Small intestine (tissue), 7 donors: ENCODE results near the gene GLT6D1. TPM values are rescaled to one million over a fixed set of nuclear protein-coding genes. Genes with fewer than 3 reads are reported as not detected.
"Not testable (repeated sequence)": the region's sequence is repeated elsewhere in the genome, so short reads cannot be mapped to it uniquely, and the experiment has no call there.

Experiments
- DNase-seq, 2 donors: peaks; one replicate each; pipeline versions ENCODE4 v3.0.0 to v3.0.0-alpha.2; 2013
- FAIRE-seq: peaks from 2 replicates; lab custom pipeline; 2012; peaks lifted over from hg19 to GRCh38; lab: Jason Lieb, UNC
- H3K27ac ChIP-seq, 3 donors: one replicate each; pipeline ENCODE4 v1.5.1; 2013; ENCODE audit warnings: low read length in 2 of 3, mild to moderate bottlenecking in 2 of 3, control low read depth in 1 of 3, inconsistent platforms in 1 of 3, low read depth in 1 of 3, moderate library complexity in 1 of 3
- H3K27me3 ChIP-seq, 3 donors: one replicate each; pipeline ENCODE4 v1.6.1; 2013; ENCODE audit warnings: low read length in 3 of 3, inconsistent platforms in 1 of 3; ENCODE audit not compliant: control insufficient read depth in 3 of 3, insufficient read depth in 3 of 3
- H3K36me3 ChIP-seq, 3 donors: one replicate each; pipeline ENCODE4 v1.6.1; 2013; ENCODE audit warnings: low read length in 3 of 3, inconsistent platforms in 1 of 3, low read depth in 1 of 3, mild to moderate bottlenecking in 1 of 3, moderate library complexity in 1 of 3; ENCODE audit not compliant: control insufficient read depth in 3 of 3, insufficient read depth in 2 of 3
- H3K4me1 ChIP-seq, 3 donors: one replicate each; pipeline ENCODE4 v1.6.1; 2013; ENCODE audit warnings: low read length in 2 of 3, inconsistent platforms in 1 of 3, low read depth in 1 of 3, mild to moderate bottlenecking in 1 of 3, moderate library complexity in 1 of 3; ENCODE audit not compliant: control insufficient read depth in 3 of 3, insufficient read depth in 2 of 3
- H3K4me3 ChIP-seq, 3 donors: one replicate each; pipeline ENCODE4 v1.5.1; 2013; ENCODE audit warnings: low read length in 3 of 3, control low read depth in 1 of 3, inconsistent platforms in 1 of 3, low read depth in 1 of 3, mild to moderate bottlenecking in 1 of 3, moderate library complexity in 1 of 3
- H3K9me3 ChIP-seq, 2 donors: one replicate each; pipeline ENCODE4 v1.6.1; 2013; ENCODE audit warnings: low read depth in 1 of 2, low read length in 1 of 2; ENCODE audit not compliant: control insufficient read depth in 2 of 2, insufficient read depth in 1 of 2
- WGBS, 3 donors: extraction: QIAGEN DNeasy Blood & Tissue Kit; methylation state at CpG; one replicate each; pipeline ENCODE4 v1.1.7; 2013; 5-methylcytosine and 5-hydroxymethylcytosine counted together
- polyA plus RNA-seq, 4 donors: library from polyadenylated mRNA; stranded (reverse) in 3 of 4; unstranded in 1 of 4; fragments of 200-250 nt in 3 of 4; fragments of 120-200 nt in 1 of 4; gene quantifications; one replicate each; pipeline versions ENCODE4 v1.2.1 to v1.2.3, GENCODE V29; 2013
- donor health status: healthy with polysubstance abuse.
- donor health status: control.
- donor health status: control.
- donor health status: Bipolar disorder and iron deficiency.
- donor health status: healthy.

GLT6D1 gene
- polyA plus RNA-seq, 4 donors: not detected

- DNase-seq, H3K36me3 ChIP-seq, FAIRE-seq, H3K4me3 ChIP-seq, H3K4me1 ChIP-seq, H3K27ac ChIP-seq, H3K27me3 ChIP-seq: not testable (repeated sequence)
- WGBS, 3 donors: 82 to 87% (median 83%) methylated on average over 5 of the region's 5 CpGs
- peaks cover 0 to 11% of the 10 kb centered on the region in 2 donors for H3K9me3 ChIP-seq
Observed at GRCh38 chr9:135669018-135669417, 29.7 kb upstream of the GLT6D1 start.

GRCh38 chr9:135667463-135668001 lies 28.2 kb upstream of the GLT6D1 start:
- H3K36me3 ChIP-seq: no peaks in the 10 kb centered on the region
- DNase-seq: no peak
- no peak for FAIRE-seq
- no peak overlapping the region for H3K27ac ChIP-seq
- H3K27me3 ChIP-seq: no peaks in the 10 kb centered on the region
- H3K9me3 ChIP-seq: peaks cover 0 to 11% of the 10 kb centered on the region in 2 donors
- no peak overlapping the region for H3K4me3 ChIP-seq
- no peaks in the 10 kb centered on the region for H3K4me1 ChIP-seq
- WGBS, 3 donors: 79 to 88% (median 83%) methylated on average over 9 of the region's 9 CpGs

GRCh38 chr9:135666534-135667462 lies 27.5 kb upstream of the GLT6D1 start:
- no peaks in the 10 kb centered on the region for H3K27me3 ChIP-seq
- H3K4me3 ChIP-seq: no peak overlapping the region
- H3K9me3 ChIP-seq: peaks cover 0 to 11% of the 10 kb centered on the region in 2 donors
- DNase-seq (no peak), FAIRE-seq (no peak)
- WGBS, 3 donors: 65 to 71% (median 69%) methylated on average over 28 to 29 of the region's 29 CpGs
- no peaks in the 10 kb centered on the region for H3K36me3 ChIP-seq
- no peak overlapping the region for H3K27ac ChIP-seq
- no peaks in the 10 kb centered on the region for H3K4me1 ChIP-seq

- H3K4me3 ChIP-seq: no peak overlapping the region
- H3K36me3 ChIP-seq: no peaks in the 10 kb centered on the region
- no peaks in the 10 kb centered on the region for H3K27me3 ChIP-seq
- H3K27ac ChIP-seq: no peak overlapping the region
- WGBS, 3 donors: 75 to 78% (median 77%) methylated on average over 12 of the region's 12 CpGs
- FAIRE-seq: no peak
- H3K9me3 ChIP-seq: peaks cover 0 to 11% of the 10 kb centered on the region in 2 donors
- no peak for DNase-seq
- no peaks in the 10 kb centered on the region for H3K4me1 ChIP-seq
Observed at GRCh38 chr9:135665795-135666189, 26.5 kb upstream of the GLT6D1 start.

- H3K4me1 ChIP-seq: no peaks in the 10 kb centered on the region
- no peak overlapping the region for H3K27ac ChIP-seq
- no peaks in the 10 kb centered on the region for H3K27me3 ChIP-seq
- peaks cover 0 to 11% of the 10 kb centered on the region in 2 donors for H3K9me3 ChIP-seq
- no peaks in the 10 kb centered on the region for H3K36me3 ChIP-seq
- 71 to 80% (median 75%) methylated on average over 31 to 32 of the region's 32 CpGs for WGBS, 3 donors
- no peak overlapping the region for H3K4me3 ChIP-seq
- DNase-seq (no peak), FAIRE-seq (no peak)
Observed at GRCh38 chr9:135664801-135665794, 25.8 kb upstream of the GLT6D1 start.

GRCh38 chr9:135664266-135664665 lies 24.9 kb upstream of the GLT6D1 start:
- FAIRE-seq (no peak), DNase-seq (no peak)
- H3K27ac ChIP-seq: no peak overlapping the region
- peaks cover 0 to 4% of the 10 kb centered on the region in 2 donors for H3K9me3 ChIP-seq
- no peak overlapping the region for H3K4me3 ChIP-seq
- 77 to 89% (median 79%) methylated on average over 10 of the region's 10 CpGs for WGBS, 3 donors
- no peaks in the 10 kb centered on the region for H3K27me3 ChIP-seq
- no peaks in the 10 kb centered on the region for H3K4me1 ChIP-seq
- no peaks in the 10 kb centered on the region for H3K36me3 ChIP-seq

GRCh38 chr9:135663857-135664256 lies 24.5 kb upstream of the GLT6D1 start:
- no peaks in the 10 kb centered on the region for H3K36me3 ChIP-seq
- DNase-seq (no peak), FAIRE-seq (no peak)
- WGBS, 3 donors: 78 to 83% (median 83%) methylated on average over 10 to 12 of the region's 12 CpGs
- no peaks in the 10 kb centered on the region for H3K27me3 ChIP-seq
- no peak overlapping the region for H3K27ac ChIP-seq
- no peak overlapping the region for H3K4me3 ChIP-seq
- H3K9me3 ChIP-seq: peaks cover 0 to 4% of the 10 kb centered on the region in 2 donors
- no peaks in the 10 kb centered on the region for H3K4me1 ChIP-seq

GRCh38 chr9:135663451-135663770 lies 24.1 kb upstream of the GLT6D1 start:
- no peak overlapping the region for H3K27ac ChIP-seq
- no peaks in the 10 kb centered on the region for H3K27me3 ChIP-seq
- WGBS, 3 donors: 33 to 57% (median 41%) methylated on average over 3 of the region's 3 CpGs
- no peak overlapping the region for H3K4me3 ChIP-seq
- no peaks in the 10 kb centered on the region for H3K36me3 ChIP-seq
- no peaks in the 10 kb centered on the region for H3K4me1 ChIP-seq
- FAIRE-seq: no peak
- peaks cover 0 to 1% of the 10 kb centered on the region in 2 donors for H3K9me3 ChIP-seq
- no peak for DNase-seq
